K562 (cell line): ENCODE measurements around the gene TXNIP. TPM values are rescaled to one million over a fixed set of nuclear protein-coding genes. Genes with fewer than 3 reads are reported as not detected.
A peak's percentile ranks its signal among the peaks of the same experiment; 100 is the strongest.

Experiments
- EP300 ChIP-seq: IDR thresholded peaks from 2 replicates; pipeline ENCODE4 v1.6.1; 2012; ENCODE audit warnings: low read length, improper control_type of control experiment
- KAT2B ChIP-seq: IDR thresholded peaks from one replicate; pipeline ENCODE4 v1.6.1; 2012; ENCODE audit warnings: low read depth, mild to moderate bottlenecking, control low read depth, inconsistent platforms, low read length, moderate library complexity
- NCOA2 ChIP-seq, 2 experiments: fragments of 450-650 bp; IDR thresholded peaks; 2 replicates each; pipeline ENCODE4 v1.6.1; 2018; ENCODE audit warnings: mild to moderate bottlenecking in 2 of 2, moderate library complexity in 1 of 2; ENCODE audit not compliant: partially characterized antibody in 2 of 2
- NRF1 ChIP-seq, 2 experiments: fragments of 450-650 bp; IDR thresholded peaks in 1 of 2; conservative IDR thresholded peaks in 1 of 2; 2 replicates each; pipeline ENCODE4 v1.6.1; 2014; ENCODE audit warnings: mild to moderate bottlenecking in 2 of 2
- ZNF23 ChIP-seq: fragments of 250-450 bp; sonication (Bioruptor Pico); IDR thresholded peaks from 2 replicates; pipeline ENCODE4 v1.4.0; 2020; ENCODE audit warnings: mild to moderate bottlenecking
- ZNF507 ChIP-seq: conservative IDR thresholded peaks from 2 replicates; pipeline ENCODE4 v1.6.1; 2017; ENCODE audit warnings: missing genetic modification characterization, missing compliant biosample characterization
- ZNF589 ChIP-seq: fragments of 200-800 bp; sonication (Bioruptor generic); IDR thresholded peaks from 2 replicates; pipeline ENCODE4 v1.6.1; 2016; ENCODE audit warnings: low read depth, missing genetic modification characterization, missing compliant biosample characterization
- polyA plus RNA-seq, 8 experiments: library from polyadenylated mRNA; depleted of rRNA in 4 of 8; stranded (reverse) in 5 of 8; unstranded in 3 of 8; fragments of >200 nt; fragmentation: Nextera tagmentation in 2 of 8; fragmentation: Illumina TruSeq in 1 of 8; extraction: Ambion mirVana in 2 of 8; extraction: Trizol in 1 of 8; gene quantifications; 2 replicates each; pipeline versions ENCODE4 v1.2.1 to v1.2.3, GENCODE V29; 2011 to 2014; ENCODE audit warnings: inconsistent platforms in 1 of 8, missing spikeins in 1 of 8
- total RNA-seq, 7 experiments: library from RNA; depleted of rRNA in 6 of 7; stranded (reverse); fragments of >200 nt in 6 of 7; fragmentation: Illumina TruSeq in 2 of 7; extraction: Trizol in 2 of 7; gene quantifications; 2 replicates each; pipeline versions ENCODE4 v1.2.1 to v1.2.3, GENCODE V29; 2011 to 2021; ENCODE audit warnings: low replicate concordance in 1 of 7
- TF ChIP-seq, protein P1 (sequence below): sonication (generic); formaldehyde crosslinking; IDR thresholded peaks from 2 replicates; pipeline ENCODE4 v1.5.0; 2020; ENCODE audit warnings: missing genetic modification reagents
- TF ChIP-seq, protein P2 (sequence below): fragments of 450-650 bp; IDR thresholded peaks from 2 replicates; pipeline ENCODE4 v1.6.1; 2016; ENCODE audit warnings: mild to moderate bottlenecking
- TF ChIP-seq, protein P3 (sequence below): fragments of 200-800 bp; sonication (Bioruptor generic); IDR thresholded peaks from 2 replicates; pipeline ENCODE4 v1.6.1; 2017; ENCODE audit warnings: missing genetic modification characterization, missing compliant biosample characterization
- TF ChIP-seq, protein P4 (sequence below), 3 experiments: fragments of 200-800 bp in 1 of 3; fragments of 250-450 bp in 1 of 3; fragments of 450-650 bp in 1 of 3; sonication (Bioruptor Pico) in 1 of 3; sonication (Bioruptor generic) in 1 of 3; formaldehyde crosslinking in 1 of 3; IDR thresholded peaks; 2 replicates each; pipeline versions ENCODE4 v1.6.1 to v1.8.0; 2016 to 2022; ENCODE audit warnings: mild to moderate bottlenecking in 2 of 3, missing genetic modification characterization in 2 of 3, missing compliant biosample characterization in 1 of 3, moderate library complexity in 1 of 3
- TF ChIP-seq, protein P5 (sequence below): fragments of 450-650 bp; formaldehyde crosslinking; IDR thresholded peaks from 2 replicates; pipeline ENCODE4 v1.4.0; 2022; ENCODE audit warnings: missing genetic modification characterization
- TF ChIP-seq, protein P6 (sequence below): fragments of 450-650 bp; IDR thresholded peaks from 2 replicates; pipeline ENCODE4 v1.6.1; 2018; ENCODE audit warnings: mild to moderate bottlenecking, low read depth; ENCODE audit not compliant: partially characterized antibody

TXNIP gene
- total and polyA plus RNA-seq, 9 of the 15 experiments (the other 6 are each of a cell fraction or from before 2014, with no cell fraction given), result 120 to 499 (median 257) TPM

DNA sequence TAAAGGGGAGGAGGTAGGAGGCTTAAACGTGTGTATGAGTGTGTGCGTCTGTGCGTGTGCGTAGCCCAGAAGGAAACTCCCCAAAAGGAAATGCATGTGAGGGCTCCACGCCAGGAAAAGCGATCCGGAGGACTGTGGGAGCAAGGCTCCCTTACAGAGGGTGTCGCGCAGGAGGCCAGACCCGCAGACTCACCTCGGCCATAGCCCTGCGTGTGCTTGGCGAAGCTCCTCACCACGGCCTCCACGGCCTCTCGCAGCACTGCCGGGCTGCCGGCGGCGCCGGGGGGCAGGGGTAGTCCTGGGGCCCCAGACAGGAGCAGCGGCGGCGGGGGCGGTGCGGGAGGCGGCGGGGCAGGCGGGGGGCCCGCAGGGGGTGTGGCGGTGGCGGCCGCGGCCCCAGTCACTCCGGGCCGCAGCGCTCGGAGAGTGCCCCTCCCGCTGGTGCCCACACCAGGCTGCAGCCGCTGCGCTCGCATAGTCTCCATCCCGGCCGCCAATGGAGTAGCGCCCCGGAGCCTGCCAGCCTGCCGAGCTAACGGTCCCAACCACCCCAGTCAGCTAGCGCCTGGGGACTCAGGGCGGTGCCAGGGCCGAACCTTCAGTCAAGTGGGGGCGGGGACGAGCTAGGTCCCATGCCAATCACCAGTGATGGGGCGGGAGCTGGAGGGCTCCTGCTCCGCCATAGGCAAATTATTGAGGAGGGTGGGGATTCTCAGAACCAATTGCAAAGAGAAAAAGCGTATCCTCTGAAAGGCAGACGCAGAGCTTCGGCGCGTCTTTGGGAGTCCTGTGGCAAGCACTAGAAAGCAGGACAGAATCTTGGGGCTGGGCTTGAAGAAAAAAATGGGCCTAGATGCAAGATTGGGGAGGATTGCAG, 38.7 kb downstream of the TXNIP start, which contains the start of gene LIX1L (continued):
- TF ChIP-seq, protein P1, sequence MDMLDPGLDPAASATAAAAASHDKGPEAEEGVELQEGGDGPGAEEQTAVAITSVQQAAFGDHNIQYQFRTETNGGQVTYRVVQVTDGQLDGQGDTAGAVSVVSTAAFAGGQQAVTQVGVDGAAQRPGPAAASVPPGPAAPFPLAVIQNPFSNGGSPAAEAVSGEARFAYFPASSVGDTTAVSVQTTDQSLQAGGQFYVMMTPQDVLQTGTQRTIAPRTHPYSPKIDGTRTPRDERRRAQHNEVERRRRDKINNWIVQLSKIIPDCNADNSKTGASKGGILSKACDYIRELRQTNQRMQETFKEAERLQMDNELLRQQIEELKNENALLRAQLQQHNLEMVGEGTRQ (CRISPR knock-in tag), result no peak
- TF ChIP-seq, protein P2, sequence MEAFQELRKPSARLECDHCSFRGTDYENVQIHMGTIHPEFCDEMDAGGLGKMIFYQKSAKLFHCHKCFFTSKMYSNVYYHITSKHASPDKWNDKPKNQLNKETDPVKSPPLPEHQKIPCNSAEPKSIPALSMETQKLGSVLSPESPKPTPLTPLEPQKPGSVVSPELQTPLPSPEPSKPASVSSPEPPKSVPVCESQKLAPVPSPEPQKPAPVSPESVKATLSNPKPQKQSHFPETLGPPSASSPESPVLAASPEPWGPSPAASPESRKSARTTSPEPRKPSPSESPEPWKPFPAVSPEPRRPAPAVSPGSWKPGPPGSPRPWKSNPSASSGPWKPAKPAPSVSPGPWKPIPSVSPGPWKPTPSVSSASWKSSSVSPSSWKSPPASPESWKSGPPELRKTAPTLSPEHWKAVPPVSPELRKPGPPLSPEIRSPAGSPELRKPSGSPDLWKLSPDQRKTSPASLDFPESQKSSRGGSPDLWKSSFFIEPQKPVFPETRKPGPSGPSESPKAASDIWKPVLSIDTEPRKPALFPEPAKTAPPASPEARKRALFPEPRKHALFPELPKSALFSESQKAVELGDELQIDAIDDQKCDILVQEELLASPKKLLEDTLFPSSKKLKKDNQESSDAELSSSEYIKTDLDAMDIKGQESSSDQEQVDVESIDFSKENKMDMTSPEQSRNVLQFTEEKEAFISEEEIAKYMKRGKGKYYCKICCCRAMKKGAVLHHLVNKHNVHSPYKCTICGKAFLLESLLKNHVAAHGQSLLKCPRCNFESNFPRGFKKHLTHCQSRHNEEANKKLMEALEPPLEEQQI, result no peak
- TF ChIP-seq EP300, result no peak; the same call in 1 of the 2 replicates
- TF ChIP-seq, protein P3, sequence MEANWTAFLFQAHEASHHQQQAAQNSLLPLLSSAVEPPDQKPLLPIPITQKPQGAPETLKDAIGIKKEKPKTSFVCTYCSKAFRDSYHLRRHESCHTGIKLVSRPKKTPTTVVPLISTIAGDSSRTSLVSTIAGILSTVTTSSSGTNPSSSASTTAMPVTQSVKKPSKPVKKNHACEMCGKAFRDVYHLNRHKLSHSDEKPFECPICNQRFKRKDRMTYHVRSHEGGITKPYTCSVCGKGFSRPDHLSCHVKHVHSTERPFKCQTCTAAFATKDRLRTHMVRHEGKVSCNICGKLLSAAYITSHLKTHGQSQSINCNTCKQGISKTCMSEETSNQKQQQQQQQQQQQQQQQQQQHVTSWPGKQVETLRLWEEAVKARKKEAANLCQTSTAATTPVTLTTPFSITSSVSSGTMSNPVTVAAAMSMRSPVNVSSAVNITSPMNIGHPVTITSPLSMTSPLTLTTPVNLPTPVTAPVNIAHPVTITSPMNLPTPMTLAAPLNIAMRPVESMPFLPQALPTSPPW, result peak; percentile 87
- TF ChIP-seq NRF1 (conservative IDR thresholded peaks at IDR 0.05 in 1 of 2, IDR thresholded peaks at IDR 0.05 in 1 of 2), result peak; percentile 60 to 66
- TF ChIP-seq ZNF23 (CRISPR knock-in tag), result no peak
- no peak for TF ChIP-seq ZNF589 (CRISPR knock-in tag)
- TF ChIP-seq, protein P4, sequence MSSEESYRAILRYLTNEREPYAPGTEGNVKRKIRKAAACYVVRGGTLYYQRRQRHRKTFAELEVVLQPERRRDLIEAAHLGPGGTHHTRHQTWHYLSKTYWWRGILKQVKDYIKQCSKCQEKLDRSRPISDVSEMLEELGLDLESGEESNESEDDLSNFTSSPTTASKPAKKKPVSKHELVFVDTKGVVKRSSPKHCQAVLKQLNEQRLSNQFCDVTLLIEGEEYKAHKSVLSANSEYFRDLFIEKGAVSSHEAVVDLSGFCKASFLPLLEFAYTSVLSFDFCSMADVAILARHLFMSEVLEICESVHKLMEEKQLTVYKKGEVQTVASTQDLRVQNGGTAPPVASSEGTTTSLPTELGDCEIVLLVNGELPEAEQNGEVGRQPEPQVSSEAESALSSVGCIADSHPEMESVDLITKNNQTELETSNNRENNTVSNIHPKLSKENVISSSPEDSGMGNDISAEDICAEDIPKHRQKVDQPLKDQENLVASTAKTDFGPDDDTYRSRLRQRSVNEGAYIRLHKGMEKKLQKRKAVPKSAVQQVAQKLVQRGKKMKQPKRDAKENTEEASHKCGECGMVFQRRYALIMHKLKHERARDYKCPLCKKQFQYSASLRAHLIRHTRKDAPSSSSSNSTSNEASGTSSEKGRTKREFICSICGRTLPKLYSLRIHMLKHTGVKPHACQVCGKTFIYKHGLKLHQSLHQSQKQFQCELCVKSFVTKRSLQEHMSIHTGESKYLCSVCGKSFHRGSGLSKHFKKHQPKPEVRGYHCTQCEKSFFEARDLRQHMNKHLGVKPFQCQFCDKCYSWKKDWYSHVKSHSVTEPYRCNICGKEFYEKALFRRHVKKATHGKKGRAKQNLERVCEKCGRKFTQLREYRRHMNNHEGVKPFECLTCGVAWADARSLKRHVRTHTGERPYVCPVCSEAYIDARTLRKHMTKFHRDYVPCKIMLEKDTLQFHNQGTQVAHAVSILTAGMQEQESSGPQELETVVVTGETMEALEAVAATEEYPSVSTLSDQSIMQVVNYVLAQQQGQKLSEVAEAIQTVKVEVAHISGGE (CRISPR knock-in tag; IDR thresholded peaks at IDR 0.05), result no peak
- TF ChIP-seq, protein P5, sequence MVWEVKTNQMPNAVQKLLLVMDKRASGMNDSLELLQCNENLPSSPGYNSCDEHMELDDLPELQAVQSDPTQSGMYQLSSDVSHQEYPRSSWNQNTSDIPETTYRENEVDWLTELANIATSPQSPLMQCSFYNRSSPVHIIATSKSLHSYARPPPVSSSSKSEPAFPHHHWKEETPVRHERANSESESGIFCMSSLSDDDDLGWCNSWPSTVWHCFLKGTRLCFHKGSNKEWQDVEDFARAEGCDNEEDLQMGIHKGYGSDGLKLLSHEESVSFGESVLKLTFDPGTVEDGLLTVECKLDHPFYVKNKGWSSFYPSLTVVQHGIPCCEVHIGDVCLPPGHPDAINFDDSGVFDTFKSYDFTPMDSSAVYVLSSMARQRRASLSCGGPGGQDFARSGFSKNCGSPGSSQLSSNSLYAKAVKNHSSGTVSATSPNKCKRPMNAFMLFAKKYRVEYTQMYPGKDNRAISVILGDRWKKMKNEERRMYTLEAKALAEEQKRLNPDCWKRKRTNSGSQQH (CRISPR knock-in tag), result no peak
- no peak for TF ChIP-seq ZNF507 (tag)
- no peak for TF ChIP-seq NCOA2 (IDR thresholded peaks at IDR 0.05; ENCODE audit: partially characterized antibody in 2 of 2)
- TF ChIP-seq, protein P6, sequence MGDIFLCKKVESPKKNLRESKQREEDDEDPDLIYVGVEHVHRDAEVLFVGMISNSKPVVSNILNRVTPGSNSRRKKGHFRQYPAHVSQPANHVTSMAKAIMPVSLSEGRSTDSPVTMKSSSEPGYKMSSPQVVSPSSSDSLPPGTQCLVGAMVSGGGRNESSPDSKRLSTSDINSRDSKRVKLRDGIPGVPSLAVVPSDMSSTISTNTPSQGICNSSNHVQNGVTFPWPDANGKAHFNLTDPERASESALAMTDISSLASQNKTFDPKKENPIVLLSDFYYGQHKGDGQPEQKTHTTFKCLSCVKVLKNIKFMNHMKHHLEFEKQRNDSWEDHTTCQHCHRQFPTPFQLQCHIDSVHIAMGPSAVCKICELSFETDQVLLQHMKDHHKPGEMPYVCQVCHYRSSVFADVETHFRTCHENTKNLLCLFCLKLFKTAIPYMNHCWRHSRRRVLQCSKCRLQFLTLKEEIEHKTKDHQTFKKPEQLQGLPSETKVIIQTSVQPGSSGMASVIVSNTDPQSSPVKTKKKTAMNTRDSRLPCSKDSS, result no peak
- no peak for TF ChIP-seq KAT2B
